IgD-negative memory B cell (primary cell): ENCODE results near the gene GAMT. TPM values are rescaled to one million over a fixed set of nuclear protein-coding genes. Genes with fewer than 3 reads are reported as not detected.

Experiments used
- H3K27ac Mint-ChIP-seq, 3 donors: one replicate each; pipeline ENCODE4 v1.8.0; 2020 to 2022; ENCODE audit warnings: mild to moderate bottlenecking in 3 of 3, mixed read lengths in 3 of 3, moderate library complexity in 1 of 3
- H3K27me3 Mint-ChIP-seq: one replicate; pipeline ENCODE4 v1.8.0; 2021; ENCODE audit warnings: mixed read lengths
- H3K36me3 Mint-ChIP-seq: one replicate; pipeline ENCODE4 v1.8.0; 2020; ENCODE audit warnings: mild to moderate bottlenecking, mixed read lengths
- H3K4me1 Mint-ChIP-seq, 3 donors: one replicate each; pipeline ENCODE4 v1.8.0; 2020 to 2022; ENCODE audit warnings: mixed read lengths in 3 of 3, mild to moderate bottlenecking in 1 of 3
- H3K4me3 Mint-ChIP-seq, 4 donors: one replicate each; pipeline ENCODE4 v1.8.0; 2020 to 2022; ENCODE audit warnings: mild to moderate bottlenecking in 4 of 4, mixed read lengths in 4 of 4, moderate library complexity in 3 of 4
- H3K9me3 Mint-ChIP-seq, 3 donors: one replicate each; pipeline ENCODE4 v1.8.0; 2020 to 2021; ENCODE audit warnings: mixed read lengths in 3 of 3, mild to moderate bottlenecking in 1 of 3
- polyA plus RNA-seq: library from polyadenylated mRNA; unstranded; fragments of 300-500 nt; fragmentation: Illumina TruSeq; gene quantifications from one replicate; pipeline ENCODE4 v1.2.3, GENCODE V29; 2021

Gene GAMT
- polyA plus RNA-seq, 1 donor from 2014 or later = 14.3 TPM

GRCh38 chr19:1406774-1407527, 5.6 kb upstream of the GAMT start:
- H3K4me3 Mint-ChIP-seq = peak overlapping the region; percentile 76 to 90 (median 84)
- H3K27ac Mint-ChIP-seq = peak overlapping the region; percentile 74 to 88 (median 80)
- H3K27me3 Mint-ChIP-seq = peaks cover 11% of the 10 kb centered on the region
- no peaks in the 10 kb centered on the region for H3K36me3 Mint-ChIP-seq
- no peaks in the 10 kb centered on the region for H3K9me3 Mint-ChIP-seq
- H3K4me1 Mint-ChIP-seq = peaks cover 16 to 33% (median 23%) of the 10 kb centered on the region in 3 donors

GRCh38 chr19:1402411-1403070, 1.2 kb upstream of the GAMT start:
- peaks cover 11% of the 10 kb centered on the region for H3K27me3 Mint-ChIP-seq
- peak overlapping the region; percentile 26 to 56 (median 33) for H3K27ac Mint-ChIP-seq
- peak overlapping the region; percentile 44 to 90 (median 64) for H3K4me3 Mint-ChIP-seq
- no peaks in the 10 kb centered on the region for H3K36me3 Mint-ChIP-seq
- peaks cover 7 to 9% (median 8%) of the 10 kb centered on the region in 3 donors for H3K4me1 Mint-ChIP-seq
- no peaks in the 10 kb centered on the region for H3K9me3 Mint-ChIP-seq

- peak overlapping the region in 1 of 3 donors; percentile 47 for H3K27ac Mint-ChIP-seq
Observed at GRCh38 chr19:1401889-1402217, 511 bp upstream of the GAMT start.

GRCh38 chr19:1400281-1401137, 833 bp downstream of the GAMT start:
- Mint-ChIP-seq H3K4me3 (peak overlapping the region; percentile 60 to 78 (median 76)), H3K27me3 (peaks cover 11% of the 10 kb centered on the region), H3K4me1 (peaks cover 0 to 5% (median 4%) of the 10 kb centered on the region in 3 donors), H3K9me3 (no peaks in the 10 kb centered on the region), H3K36me3 (no peaks in the 10 kb centered on the region), H3K27ac (peak overlapping the region in 2 of 3 donors; percentile 13 to 46)

More at GRCh38 chr19:1401889-1402217, 511 bp upstream of the GAMT start:
- H3K27me3 Mint-ChIP-seq = peaks cover 11% of the 10 kb centered on the region
- peaks cover 6 to 9% (median 8%) of the 10 kb centered on the region in 3 donors for H3K4me1 Mint-ChIP-seq
- H3K4me3 Mint-ChIP-seq = peak overlapping the region; percentile 43 to 85 (median 74)
- H3K9me3 Mint-ChIP-seq = no peaks in the 10 kb centered on the region
- no peaks in the 10 kb centered on the region for H3K36me3 Mint-ChIP-seq

DNA sequence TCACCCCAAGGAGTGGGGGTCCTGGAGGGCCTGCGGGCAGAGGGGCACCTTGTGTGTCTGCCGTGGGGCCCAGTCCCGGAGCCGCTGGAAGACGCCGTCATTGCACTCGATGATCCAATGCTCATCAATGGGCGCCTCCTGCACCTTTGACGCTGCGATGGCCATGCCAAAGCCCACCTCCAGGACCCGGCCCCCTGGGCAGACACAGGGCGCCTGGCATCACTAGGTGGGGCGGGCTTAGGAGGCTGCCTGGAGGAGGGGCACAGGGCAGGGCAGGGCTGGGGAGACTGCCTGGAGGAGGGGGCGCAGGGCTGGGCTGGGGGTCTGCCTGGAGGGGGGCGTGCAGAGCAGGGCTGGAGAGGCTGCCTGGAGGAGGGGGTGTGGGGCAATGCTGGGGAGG, 1.6 kb downstream of the GAMT start:
- Mint-ChIP-seq H3K27ac (no peak overlapping the region), H3K27me3 (peaks cover 11% of the 10 kb centered on the region), H3K9me3 (no peaks in the 10 kb centered on the region)

DNA sequence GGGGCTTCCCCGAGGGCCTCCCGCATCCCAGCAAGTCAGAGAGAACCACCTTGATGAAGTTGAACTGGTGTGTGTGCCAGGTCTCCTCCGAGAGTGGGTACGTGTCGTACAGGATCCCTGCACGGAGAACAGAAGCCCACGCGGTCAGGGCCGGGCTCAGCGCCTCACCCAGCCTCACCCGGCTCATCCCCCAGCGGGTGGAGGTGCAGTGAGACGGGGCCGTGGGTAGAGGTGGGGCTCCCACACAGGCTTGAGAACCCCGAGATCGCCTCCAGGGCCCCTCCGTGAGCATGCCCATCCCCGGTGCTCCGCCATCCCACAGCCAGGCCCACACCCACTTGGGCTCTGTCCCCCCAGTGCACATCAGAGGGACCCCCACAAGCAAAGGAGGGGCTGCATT, 2.3 kb downstream of the GAMT start:
- Mint-ChIP-seq H3K4me3 (peak overlapping the region in 1 of 4 donors; percentile 51), H3K9me3 (no peaks in the 10 kb centered on the region), H3K27ac (peak overlapping the region in 1 of 3 donors; percentile 62)

More for the DNA sequence above, 1.6 kb downstream of the GAMT start:
- Mint-ChIP-seq H3K4me1 (peaks cover 0 to 5% (median 4%) of the 10 kb centered on the region in 3 donors), H3K36me3 (no peaks in the 10 kb centered on the region), H3K4me3 (no peak overlapping the region)

DNA sequence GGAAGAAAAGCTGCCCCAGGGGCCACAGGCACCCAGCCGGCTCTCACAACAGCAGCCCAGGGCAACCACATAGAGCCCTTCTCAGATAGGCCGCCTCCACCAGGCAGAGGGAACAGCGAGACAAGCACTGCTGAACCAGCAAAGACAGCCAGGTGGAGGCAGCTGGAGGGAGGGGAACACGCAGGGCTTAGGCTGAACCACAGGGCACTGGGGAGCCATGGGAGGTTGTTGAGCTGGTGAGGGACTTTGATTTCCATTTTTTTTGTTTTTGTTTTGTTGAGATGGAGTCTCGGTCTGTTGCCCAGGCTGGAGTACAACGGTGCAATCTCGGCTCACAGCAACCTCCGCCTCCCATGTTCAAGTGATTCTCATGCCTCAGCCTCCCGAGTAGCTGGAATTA, 3.5 kb downstream of the GAMT start:
- Mint-ChIP-seq H3K4me1 (peaks cover 0 to 4% (median 3%) of the 10 kb centered on the region in 3 donors), H3K36me3 (no peaks in the 10 kb centered on the region), H3K4me3 (no peak overlapping the region), H3K27ac (no peak overlapping the region), H3K9me3 (no peaks in the 10 kb centered on the region), H3K27me3 (peaks cover 5% of the 10 kb centered on the region)

More for the DNA sequence above, 2.3 kb downstream of the GAMT start:
- Mint-ChIP-seq H3K27me3 (peaks cover 11% of the 10 kb centered on the region), H3K36me3 (no peaks in the 10 kb centered on the region), H3K4me1 (peaks cover 0 to 5% (median 4%) of the 10 kb centered on the region in 3 donors)

DNA sequence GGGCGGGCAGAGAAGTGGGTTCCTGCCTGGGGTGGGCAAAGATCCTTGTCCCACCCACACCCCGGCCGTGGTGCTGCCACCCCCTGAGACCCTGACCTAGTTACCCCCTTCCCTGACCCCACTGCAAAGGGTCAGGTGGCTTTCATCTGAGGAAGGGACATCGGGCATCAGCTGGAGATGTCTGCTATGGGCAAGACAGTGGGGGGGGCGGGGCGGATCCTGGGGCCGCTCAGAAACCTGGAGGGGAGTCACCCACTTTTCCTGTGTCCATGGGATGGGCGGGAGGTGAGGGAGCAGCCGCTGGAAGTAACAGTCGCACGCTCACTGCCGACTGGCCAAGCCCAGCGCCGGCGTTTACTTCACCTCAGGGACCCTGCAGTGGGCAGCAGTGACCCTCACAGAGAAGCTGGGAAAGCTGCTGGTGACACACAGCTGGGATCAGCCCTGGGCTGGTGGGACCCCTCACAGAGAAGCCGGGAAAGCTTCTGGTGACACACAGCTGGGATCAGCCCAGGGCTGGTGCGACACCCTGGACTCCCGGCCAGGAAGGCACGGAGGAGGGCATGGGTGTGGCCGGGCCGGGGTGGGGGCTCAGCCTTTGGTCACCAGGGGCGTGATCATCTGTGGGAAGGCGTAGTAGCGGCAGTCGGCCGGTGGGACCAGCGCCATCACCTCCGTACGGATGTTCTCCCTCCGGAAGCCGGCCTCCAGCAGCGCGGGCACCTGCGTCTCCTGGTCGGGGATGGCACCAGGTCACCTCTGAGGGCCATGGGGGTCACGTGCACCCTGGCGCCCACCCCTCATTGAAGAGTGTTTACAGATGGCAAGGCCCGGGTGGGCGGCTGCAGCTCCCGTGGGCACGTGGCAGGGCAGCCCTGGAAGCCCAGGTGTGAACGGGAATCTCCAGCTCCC, 4.3 kb downstream of the GAMT start:
- Mint-ChIP-seq H3K9me3 (no peaks in the 10 kb centered on the region), H3K4me1 (no peaks in the 10 kb centered on the region), H3K4me3 (peak overlapping the region in 1 of 4 donors; percentile 33), H3K27me3 (no peaks in the 10 kb centered on the region), H3K27ac (peak overlapping the region in 1 of 3 donors; percentile 7), H3K36me3 (peaks cover 3% of the 10 kb centered on the region)

DNA sequence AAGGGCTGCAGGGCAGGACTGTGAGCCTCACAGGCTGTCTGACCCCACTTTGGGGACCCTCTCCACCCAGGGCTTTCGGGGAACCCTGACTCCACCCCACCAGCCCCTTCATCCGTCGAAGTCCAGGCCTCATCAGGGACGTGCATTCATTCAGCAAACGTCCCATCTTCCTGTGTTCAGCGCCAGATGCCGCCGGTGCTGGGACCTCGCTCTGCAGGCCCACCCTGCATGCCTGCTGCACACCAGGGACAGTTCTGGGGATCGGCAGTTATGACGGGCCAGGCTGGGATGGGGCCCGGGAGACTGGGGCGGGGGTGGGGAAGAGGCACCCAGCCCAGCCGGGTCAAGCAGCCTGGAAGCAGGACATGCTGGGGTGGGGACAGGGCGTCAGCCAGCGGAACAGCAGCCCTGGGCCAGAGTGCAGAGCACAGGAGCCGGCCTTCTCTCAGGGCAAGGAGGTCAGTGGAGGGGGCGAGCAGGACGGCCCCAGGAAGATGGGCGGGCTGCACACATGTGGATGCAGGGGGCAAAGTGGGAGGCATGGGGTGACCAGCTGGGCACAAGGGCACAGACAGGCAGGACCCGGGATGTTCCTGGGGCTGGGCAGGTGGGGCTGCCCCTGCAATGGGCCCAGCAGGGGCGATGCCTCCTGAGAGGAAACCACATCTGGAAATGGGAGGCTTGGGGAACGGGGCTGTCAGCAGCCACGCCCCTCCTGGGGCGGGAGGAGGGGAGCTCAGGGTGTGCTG, 5.1 kb downstream of the GAMT start:
- peaks cover 0 to under 1% (median 0%) of the 10 kb centered on the region in 3 donors for H3K4me1 Mint-ChIP-seq
- H3K4me3 Mint-ChIP-seq = no peak overlapping the region
- peaks cover 3% of the 10 kb centered on the region for H3K36me3 Mint-ChIP-seq
- no peaks in the 10 kb centered on the region for H3K9me3 Mint-ChIP-seq
- no peaks in the 10 kb centered on the region for H3K27me3 Mint-ChIP-seq
- no peak overlapping the region for H3K27ac Mint-ChIP-seq

- H3K4me3 Mint-ChIP-seq = no peak overlapping the region
- peaks cover 0 to 2% (median 0%) of the 10 kb centered on the region in 3 donors for H3K4me1 Mint-ChIP-seq
- H3K27me3 Mint-ChIP-seq = no peaks in the 10 kb centered on the region
- no peaks in the 10 kb centered on the region for H3K9me3 Mint-ChIP-seq
- no peak overlapping the region for H3K27ac Mint-ChIP-seq
- H3K36me3 Mint-ChIP-seq = peaks cover 3% of the 10 kb centered on the region
Observed at GRCh38 chr19:1395194-1396018, 5.9 kb downstream of the GAMT start.

DNA sequence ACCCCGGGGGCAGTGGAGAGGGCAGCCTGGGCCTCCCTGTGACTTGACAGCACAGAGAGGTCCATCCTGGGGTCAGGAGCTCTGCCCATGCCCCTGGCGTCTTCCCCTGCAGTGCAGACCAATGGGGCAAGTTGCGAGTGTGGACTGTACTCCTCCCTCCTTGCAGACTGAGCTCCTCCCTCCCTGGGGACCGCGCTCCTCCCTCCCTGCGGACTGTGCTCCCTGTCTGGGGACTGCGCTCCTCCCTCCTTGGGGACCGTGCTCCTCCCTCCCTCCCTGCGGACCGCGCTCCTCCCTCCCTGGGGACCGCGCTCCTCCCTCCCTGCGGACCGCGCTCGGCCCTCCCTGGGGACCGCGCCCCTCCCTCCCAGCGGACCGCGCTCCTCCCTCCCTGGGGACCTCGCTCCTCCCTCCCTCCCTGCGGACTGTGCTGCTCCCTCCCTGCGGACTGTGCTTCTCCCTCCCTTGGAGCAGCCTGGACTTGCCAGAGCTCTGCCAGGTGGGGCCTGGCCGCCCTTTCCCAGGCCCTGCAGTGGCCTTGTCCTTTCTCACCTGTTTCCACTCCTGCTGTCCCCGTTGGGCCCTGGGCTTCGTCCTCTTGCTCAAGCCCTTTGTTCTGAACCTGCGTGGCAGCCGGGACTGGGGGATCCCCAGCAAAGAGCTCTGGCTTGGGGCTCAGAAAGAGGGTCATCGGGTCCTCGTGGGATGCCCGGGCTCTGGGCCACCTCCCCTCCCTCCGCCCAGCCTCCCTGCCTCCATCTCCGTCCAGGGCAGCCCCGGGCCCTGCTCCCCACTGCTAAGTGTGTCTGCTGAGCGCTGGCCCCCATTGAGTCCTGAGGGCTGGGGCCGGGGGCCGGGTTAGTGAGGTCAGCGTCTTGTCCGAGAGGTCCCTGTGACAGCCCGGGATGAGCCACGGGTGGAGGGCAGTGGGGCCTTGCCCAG, 6.8 kb downstream of the GAMT start:
- Mint-ChIP-seq H3K36me3 (peaks cover 3% of the 10 kb centered on the region), H3K27ac (peak overlapping the region in 1 of 3 donors; percentile 62), H3K27me3 (no peaks in the 10 kb centered on the region), H3K4me3 (no peak overlapping the region), H3K9me3 (no peaks in the 10 kb centered on the region), H3K4me1 (peaks cover 0 to 2% (median 0%) of the 10 kb centered on the region in 3 donors)

DNA sequence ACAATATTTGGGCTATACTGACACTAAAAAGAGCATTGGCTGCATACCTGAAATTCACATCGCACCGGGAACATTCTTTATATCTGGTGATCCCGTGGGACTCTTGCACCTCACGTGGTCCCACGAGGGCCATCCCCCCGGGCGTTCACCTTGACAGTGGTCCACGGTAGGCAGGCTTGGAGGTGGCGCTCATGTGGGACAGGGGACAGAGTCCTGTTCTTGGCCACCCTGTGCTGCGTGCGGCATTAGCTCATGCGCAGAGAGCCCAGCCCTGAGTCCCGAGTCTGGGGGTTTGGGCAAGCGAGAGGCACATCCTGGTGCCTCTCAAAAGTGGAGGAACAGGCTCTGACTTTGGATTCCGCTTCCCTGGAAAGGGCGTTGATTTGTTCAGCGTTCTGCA, 7.5 kb downstream of the GAMT start:
- Mint-ChIP-seq H3K4me3 (no peak overlapping the region), H3K4me1 (peaks cover 0 to 2% (median 0%) of the 10 kb centered on the region in 3 donors), H3K9me3 (no peaks in the 10 kb centered on the region), H3K36me3 (peaks cover 6% of the 10 kb centered on the region), H3K27ac (peak overlapping the region in 1 of 3 donors; percentile 62), H3K27me3 (no peaks in the 10 kb centered on the region)
